Pons (tissue), 1 donor: Measurements from ENCODE around the gene FANK1.
"Not testable (repeated sequence)": the region's sequence is repeated elsewhere in the genome, so short reads cannot be mapped to it uniquely, and the experiment has no call there.

Experiments
- DNase-seq: peaks from one replicate; pipeline ENCODE4 v3.0.0-alpha.2; 2016; ENCODE audit warnings: low spot score

The FANK1 gene

GRCh38 chr10:125928928-125929585 is 32.7 kb downstream of the FANK1 start:
- no peak for DNase-seq

DNA sequence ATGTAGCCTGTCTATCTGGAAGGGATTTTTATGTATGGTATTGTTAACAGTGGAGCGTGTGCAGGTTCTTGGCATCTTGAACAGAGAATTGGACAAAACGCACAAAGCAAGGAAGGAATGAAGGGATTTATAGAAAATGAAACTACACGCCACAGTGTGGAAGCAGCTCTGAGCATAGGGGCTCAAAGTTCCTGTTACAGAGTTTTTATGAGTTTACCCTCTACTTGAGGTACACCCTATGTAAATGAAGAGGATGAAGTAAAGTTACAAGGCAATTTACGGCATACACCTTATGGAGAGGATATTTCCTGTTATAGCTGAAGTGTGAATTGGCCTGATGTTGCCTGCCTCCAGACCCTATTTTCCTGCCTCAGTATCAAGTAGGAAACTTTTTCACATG is 33.3 kb downstream of the FANK1 start:
- DNase-seq, result no peak

GRCh38 chr10:125933693-125934092 is 37.3 kb downstream of the FANK1 start:
- DNase-seq, result no peak

DNA sequence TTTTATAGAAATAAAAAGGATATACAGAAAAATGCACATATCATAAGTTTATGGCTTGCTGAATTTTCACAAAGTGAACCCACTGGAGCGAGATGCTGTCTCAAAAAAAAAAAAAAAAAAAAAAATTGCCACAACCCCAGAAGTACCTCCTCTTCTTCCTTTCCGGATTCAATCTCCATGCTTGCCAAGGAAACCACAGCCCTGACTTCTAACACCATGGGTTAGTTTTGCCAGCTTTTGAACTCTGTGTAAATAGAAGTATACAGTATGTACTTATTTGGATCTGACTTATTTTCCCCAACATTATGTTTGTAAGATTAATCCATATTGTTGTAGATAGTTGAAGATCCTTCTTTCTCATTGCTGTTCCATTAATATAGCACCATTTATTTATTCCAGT is 40.0 kb downstream of the FANK1 start:
- no peak for DNase-seq

DNA sequence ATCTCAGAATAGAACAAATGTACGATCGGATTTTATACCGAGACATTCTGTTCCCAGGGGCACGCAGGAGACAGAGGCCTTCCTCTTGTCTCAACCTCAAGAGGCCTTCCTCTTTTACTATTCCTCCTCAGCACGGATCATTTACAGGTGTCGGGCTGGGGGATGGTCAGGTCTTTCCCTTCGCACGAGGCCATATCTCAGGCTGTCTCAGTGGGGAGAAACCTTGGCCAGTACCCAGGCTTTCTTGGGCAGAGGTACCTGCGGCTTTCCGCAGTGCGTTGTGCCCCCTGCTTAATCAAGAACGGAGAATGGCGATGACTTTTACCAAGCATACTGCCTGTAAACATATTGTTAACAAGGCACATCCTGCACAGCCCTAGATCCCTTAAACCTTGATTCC is 44.2 kb downstream of the FANK1 start:
- DNase-seq, result no peak

- DNase-seq, result no peak
Observed at GRCh38 chr10:125951290-125951689, 54.9 kb downstream of the FANK1 start.

- no peak for DNase-seq
Observed at GRCh38 chr10:125953778-125954385, 57.5 kb downstream of the FANK1 start.

GRCh38 chr10:125955766-125956165 is 59.4 kb downstream of the FANK1 start:
- no peak for DNase-seq

DNA sequence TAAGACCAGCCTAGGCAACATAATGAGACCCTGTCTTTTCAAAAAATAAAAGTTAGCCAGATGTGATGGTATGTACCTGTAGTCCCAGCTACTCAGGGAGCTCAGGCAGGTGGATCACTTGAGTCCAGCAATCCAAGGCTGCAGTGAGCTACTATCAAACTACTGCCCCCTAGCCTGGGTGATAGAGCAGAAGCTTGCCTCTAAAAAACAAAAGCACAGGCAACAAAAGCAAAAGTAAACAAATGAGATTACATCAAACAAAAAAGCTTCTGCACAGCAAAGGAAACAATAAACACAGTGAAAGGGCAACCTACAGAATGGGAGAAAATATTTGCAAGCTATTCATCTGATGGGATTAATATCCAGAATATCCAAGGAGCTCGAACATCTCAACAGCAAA is 65.4 kb downstream of the FANK1 start:
- DNase-seq, result no peak

GRCh38 chr10:125962200-125962599 is 65.8 kb downstream of the FANK1 start:
- DNase-seq, result no peak

- DNase-seq, result no peak
Observed at GRCh38 chr10:125964558-125964957, 68.2 kb downstream of the FANK1 start.

GRCh38 chr10:125967533-125967932 is 71.2 kb downstream of the FANK1 start:
- no peak for DNase-seq

DNA sequence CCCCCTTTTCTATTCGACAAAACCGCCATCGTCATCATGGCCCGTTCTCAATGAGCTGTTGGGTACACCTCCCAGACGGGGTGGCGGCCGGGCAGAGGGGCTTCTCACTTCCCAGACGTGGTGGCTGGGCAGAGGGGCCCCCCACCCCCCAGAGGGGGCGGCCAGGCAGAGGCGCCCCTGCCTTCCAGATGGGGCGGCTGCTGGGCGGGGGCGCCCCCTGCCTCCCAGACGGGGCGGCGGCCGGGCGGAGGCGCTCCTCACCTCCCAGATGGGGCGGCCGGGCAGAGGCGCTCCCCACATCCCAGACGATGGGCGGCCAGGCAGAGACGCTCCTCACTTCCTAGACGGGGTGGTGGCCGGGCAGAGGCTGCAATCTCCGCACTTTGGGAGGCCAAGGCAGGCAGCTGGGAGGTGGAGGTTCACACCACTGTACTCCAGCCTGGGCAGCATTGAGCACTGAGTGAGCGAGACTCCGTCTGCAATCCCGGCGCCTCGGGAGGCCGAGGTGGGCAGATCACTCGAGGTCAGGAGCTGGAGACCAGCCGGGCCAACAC is 73.8 kb downstream of the FANK1 start:
- not testable (repeated sequence) for DNase-seq

- no peak for DNase-seq
Observed at GRCh38 chr10:125976960-125977605, 80.7 kb downstream of the FANK1 start.

DNA sequence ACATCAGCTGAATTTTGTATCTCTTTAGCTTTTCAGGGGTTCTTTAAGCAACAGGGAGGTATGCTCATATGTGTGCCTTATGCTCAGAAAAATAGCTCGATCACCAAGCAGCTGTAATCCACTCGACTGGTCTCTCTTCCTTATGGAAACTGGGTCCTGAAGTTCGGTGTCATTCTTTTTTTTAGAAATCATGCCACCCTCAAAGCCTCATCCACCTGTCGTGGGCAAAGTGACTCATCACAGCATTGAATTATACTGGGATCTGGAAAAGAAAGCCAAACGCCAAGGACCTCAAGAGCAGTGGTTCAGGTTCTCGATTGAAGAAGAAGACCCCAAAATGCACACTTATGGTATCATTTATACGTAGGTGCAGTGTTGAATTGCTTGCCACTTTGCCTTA is 83.6 kb downstream of the FANK1 start:
- no peak for DNase-seq

DNA sequence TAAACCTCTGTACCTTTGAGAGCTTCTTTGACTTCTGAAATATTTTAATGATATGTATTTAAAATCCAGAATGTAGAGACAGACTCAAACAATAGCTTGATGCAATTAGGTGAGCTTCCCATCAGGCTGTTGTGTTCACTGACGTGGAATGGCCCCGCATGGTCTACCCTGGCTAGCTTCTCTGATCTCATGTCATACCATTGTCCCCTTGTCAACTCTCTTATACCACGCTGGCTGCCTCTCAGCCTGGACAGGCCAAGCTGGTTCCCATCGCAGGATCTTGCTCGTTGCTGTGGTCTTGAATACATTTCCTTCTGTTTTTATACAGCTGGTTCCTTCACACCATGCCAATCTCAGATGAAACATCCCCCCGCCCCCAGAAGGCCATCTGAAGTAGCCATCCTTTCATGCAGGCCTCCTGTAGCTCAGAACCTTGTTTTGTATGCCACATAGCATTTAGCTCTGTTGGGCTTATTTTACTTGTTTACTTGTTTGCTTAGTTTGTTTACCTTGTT is 84.2 kb downstream of the FANK1 start:
- DNase-seq, result no peak

GRCh38 chr10:125982260-125982948 is 86.0 kb downstream of the FANK1 start:
- peak; percentile 88 for DNase-seq

GRCh38 chr10:125983161-125983560 is 86.8 kb downstream of the FANK1 start:
- no peak for DNase-seq

- no peak for DNase-seq
Observed at GRCh38 chr10:125983656-125984055, 87.3 kb downstream of the FANK1 start.

DNA sequence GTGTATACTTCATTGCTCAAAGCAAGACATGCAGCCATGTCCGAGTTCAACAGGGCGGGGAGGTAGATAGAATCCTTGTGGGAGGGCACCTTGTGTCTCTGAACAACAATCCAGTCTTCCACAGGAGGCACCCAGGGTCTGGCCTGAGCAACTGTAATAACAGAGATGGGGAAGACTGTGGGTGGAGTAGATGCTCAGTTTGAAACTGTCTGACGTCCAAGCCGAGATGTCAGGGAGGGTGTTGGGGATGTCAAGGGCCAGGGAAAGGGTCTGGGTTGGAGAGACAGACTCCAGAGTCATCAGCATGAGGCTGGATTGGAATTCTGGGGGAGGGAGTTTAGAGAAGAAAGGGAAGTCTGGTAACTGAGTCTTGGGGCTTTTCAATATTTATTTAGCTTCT is 88.0 kb downstream of the FANK1 start:
- no peak for DNase-seq

DNA sequence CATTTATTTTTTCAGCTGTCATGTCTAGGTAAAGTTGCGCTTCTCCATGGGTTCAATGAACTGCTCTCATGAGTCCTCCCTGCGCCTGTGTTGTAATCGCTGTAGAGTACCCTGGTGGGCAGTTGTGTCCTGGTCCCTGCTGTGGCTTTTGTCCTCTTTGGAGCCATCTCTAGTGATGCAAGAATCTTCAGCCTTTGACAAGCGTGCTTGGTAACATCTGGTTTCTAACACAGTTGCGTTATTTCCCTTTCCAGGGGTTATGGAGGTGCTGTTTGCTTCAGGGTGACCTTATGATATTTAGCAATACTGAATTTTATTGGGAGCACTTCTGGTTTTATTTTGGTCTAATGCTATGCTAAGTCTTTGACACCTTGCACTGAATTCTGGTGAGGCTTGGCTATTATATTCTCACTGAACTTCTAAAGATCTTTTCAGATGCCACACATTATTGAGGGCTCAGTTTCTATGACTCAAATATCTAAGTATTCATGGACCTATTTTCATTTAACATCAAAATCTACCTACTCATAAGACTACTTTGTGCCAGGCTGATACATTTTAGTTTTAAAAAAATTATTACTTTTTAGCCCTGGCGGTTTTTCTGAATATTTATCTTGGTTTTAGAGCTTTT is 88.6 kb downstream of the FANK1 start:
- no peak for DNase-seq
